ENCODE results near the gene TYMS. TPM values are rescaled to one million over a fixed set of nuclear protein-coding genes. Genes with fewer than 3 reads are reported as not detected.

TYMS gene
- total RNA-seq = 12.8 and 32.8 TPM in 2 replicates

GRCh38 chr18:657311-658000 is at the start of gene TYMS:
Gene TYMS, plus strand, starts transcription at chr18:657653. Its CDS starts 90 bp downstream, at chr18:657743.

GRCh38 chr18:712401-713134 is 55.1 kb downstream of the TYMS start, which contains the start of gene ENOSF1:
Gene ENOSF1, minus strand, starts transcription at chr18:712630. Its CDS starts 43 bp downstream, at chr18:712587.

Other genes starting within 250 kb of the TYMS start
- gene COLEC12, start 157.0 kb upstream of the TYMS start, total RNA-seq = 0.38 TPM in 1 of 2 replicates, not detected in the other
- gene CETN1, start 77.3 kb upstream of the TYMS start, total RNA-seq = not detected in 2 replicates
- gene CLUL1, start 60.7 kb upstream of the TYMS start, total RNA-seq = 0.99 TPM in 1 of 2 replicates, not detected in the other
- gene ENOSF1, start 55.0 kb downstream of the TYMS start, total RNA-seq = 20.1 and 29.3 TPM in 2 replicates
- gene YES1, start 154.6 kb downstream of the TYMS start, total RNA-seq = 214 and 220 TPM in 2 replicates
- not detected in 2 replicates for gene ADCYAP1, start 247.2 kb downstream of the TYMS start, total RNA-seq